ENCODE measurements around the gene RUNX1.
"Not testable (repeated sequence)": the region's sequence is repeated elsewhere in the genome, so short reads cannot be mapped to it uniquely, and the experiment has no call there.

RUNX1 gene

GRCh38 chr21:34805157-34805556 lies 243.9 kb downstream of the RUNX1 start:
- no peak for DNase-seq (ENCODE audit: low read depth)

GRCh38 chr21:34804584-34804983 lies 244.5 kb downstream of the RUNX1 start:
- DNase-seq (ENCODE audit: low read depth): not testable (repeated sequence)

DNA sequence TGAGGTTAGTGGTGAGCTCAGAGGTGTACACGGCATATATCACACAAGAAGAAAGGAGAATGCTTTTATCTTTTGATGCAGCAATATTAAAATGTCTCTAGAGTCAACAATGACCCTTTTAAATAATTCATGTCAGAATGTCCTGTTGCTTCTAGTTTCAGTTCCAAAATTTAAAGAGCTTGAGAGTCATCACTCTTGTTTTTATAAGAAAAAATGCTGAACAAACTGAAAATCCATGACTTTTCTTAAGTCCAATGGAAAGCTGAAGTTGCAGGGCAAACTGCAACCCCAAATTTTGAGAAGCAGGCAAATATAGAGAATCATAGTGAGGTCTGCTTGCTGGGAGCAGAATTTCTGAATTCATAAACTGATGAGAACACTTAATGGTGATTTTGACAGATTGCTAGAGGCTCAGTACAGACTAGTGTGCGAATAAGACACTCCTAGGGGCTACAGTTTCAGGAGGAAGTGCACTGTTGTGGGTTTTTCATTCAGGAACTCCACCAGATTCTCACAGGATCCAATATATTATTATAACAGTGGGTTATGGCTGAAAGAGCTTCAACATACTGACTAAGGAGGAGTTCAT lies 245.2 kb downstream of the RUNX1 start:
- no peak for DNase-seq (ENCODE audit: low read depth)

DNA sequence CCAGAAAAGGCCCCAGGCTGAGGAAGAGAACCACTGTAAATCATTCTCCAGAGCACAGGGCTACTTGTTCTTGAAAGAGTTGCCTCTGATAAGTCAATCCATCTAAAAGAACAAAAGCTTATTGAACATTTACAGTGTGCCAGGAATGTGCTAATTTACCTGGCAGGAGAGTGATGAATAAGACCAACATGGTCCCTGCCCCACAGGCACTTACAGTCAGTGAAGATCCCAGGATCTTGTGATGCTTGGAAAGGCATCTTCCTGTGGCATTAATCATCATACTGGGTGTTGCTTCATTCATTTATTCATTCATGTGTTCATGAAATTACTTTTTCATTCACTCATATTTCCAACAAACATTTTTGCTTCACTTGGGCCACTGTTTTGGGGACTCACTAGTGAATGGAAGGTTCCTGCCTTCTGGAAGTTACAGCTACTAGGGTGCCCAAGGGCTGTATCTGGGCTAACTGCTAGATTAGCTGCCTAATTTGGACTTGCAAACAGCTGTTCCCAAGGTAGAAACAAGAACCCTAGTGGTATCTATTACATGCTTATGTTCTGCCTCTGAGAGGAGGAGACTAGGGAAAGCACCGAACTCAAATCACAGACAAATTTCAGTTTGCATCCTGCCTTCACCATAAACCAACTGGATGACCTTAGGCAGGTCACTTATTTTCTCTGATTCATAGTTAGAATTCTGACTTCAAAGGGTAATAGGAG lies 246.8 kb downstream of the RUNX1 start:
- DNase-seq (ENCODE audit: low read depth): no peak

GRCh38 chr21:34801519-34802132 lies 247.5 kb downstream of the RUNX1 start:
- DNase-seq (ENCODE audit: low read depth): no peak

DNA sequence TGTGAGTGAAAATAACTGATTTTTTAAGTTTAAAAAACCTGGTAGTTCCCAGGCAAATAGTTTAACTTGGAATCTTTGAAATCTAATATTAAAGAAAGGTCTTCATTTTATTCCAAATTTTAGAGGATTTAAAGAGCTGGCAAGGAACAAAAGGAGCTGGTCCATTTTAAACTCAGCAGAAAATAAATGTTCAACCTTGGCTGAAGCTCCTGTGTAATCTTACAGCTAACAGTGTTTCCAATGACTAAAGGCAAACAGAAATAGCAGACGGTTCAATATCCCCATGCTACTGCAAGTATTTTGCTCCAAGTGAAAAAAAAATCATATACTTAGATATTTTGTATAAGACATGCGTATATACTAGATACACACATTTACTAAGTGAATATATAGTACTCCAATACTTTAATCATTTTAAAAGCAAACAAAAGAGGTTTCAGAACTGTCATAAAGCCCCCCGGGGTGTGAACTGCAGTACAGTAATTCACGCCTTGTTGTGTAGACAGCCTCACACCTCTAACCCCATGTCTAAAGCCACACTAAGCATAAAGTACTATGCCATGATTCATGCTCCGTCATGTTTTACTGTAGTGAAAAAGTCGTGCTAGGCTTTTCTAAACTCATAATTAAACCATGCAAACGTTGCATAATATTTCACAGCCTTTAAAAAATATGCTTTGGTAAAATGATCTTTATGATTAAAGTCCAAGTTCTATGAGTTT lies 248.1 kb downstream of the RUNX1 start:
- DNase-seq (ENCODE audit: low read depth): no peak

GRCh38 chr21:34799092-34799491 lies 250.0 kb downstream of the RUNX1 start:
- no peak for DNase-seq (ENCODE audit: low read depth)

- DNase-seq (ENCODE audit: low read depth): no peak
Measured at GRCh38 chr21:34797921-34798535, 251.1 kb downstream of the RUNX1 start.

DNA sequence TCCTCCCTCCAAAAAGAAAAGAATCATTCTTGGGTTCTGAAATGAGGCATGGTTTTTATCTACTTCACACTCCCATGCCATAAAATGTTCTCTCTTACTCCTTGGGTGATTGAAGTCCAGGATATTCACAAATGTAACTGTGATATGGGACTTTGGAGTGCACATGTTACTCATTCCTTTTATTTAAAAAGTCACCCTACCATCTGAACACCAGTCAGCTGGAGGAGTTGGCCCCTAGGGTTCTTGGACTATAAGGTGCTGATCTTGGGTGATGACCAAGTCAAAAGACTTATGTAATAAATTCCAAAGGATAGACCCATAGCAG lies 251.9 kb downstream of the RUNX1 start:
- DNase-seq (ENCODE audit: low read depth): no peak

GRCh38 chr21:34796518-34797200 lies 252.4 kb downstream of the RUNX1 start:
- DNase-seq (ENCODE audit: low read depth): no peak

GRCh38 chr21:34795548-34796180 lies 253.4 kb downstream of the RUNX1 start:
- DNase-seq (ENCODE audit: low read depth): no peak

GRCh38 chr21:34795175-34795547 lies 253.9 kb downstream of the RUNX1 start:
- no peak for DNase-seq (ENCODE audit: low read depth)

DNA sequence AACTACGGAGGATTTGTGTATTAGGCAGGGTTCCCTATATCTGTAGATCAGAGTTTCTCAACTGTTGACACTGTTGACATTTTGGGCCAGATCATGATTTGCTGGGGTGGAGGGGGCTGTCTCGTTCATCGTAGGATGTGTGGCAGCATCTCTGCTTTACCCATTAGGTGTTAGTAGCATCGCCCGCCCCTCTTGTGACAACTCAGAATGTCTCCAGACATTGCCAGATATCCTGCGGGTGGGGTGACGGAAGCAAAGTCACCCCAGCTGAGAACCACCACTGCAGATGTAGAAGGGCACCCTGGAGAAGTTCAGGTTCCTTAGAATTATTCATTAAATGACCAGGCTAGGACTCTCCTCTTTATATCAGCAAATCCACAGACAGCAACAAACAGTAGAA lies 254.4 kb downstream of the RUNX1 start:
- DNase-seq (ENCODE audit: low read depth): no peak

DNA sequence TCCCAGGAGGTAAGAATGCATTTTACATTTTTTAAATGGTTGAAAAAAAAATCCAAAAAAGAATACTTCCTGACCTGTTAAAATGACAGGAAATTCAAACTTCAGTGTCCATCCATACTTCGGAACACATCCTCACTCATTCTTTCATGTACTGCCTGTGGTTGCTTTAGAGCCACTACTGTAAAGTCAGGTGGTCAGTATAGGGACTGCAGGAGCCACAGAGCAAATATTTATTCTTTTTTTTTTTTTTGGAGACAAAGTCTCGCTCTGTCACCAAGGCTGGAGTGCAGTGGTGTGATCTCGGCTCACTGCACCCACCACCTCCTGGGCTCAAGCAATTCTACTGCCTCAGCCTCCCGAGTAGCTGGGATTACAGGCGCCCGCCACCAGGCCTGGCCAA lies 255.6 kb downstream of the RUNX1 start:
- DNase-seq (ENCODE audit: low read depth): no peak

- DNase-seq (ENCODE audit: low read depth): no peak
Measured at GRCh38 chr21:34792504-34793089, 256.5 kb downstream of the RUNX1 start.

- DNase-seq (ENCODE audit: low read depth): no peak
Measured at GRCh38 chr21:34791776-34792503, 257.2 kb downstream of the RUNX1 start.

DNA sequence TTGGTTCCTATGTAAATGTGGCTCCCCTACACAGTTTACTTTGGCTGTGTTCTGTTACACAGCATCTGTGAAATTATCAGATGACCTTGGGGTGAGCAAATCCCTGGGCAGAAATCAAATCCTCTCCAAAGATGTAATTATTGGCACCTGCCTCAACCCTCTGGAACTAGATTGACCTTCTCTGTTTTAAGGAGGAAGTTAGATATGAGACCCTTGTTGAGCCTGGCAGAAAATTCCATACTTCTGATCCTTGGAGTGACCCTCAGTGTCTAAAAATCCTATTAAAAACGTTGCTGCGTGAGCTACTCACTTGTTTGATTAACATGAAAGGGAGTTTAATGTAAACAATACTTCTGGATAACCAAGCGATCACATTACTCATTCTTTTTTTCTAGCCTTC lies 258.3 kb downstream of the RUNX1 start:
- DNase-seq (ENCODE audit: low read depth): no peak

GRCh38 chr21:34790341-34790740 lies 258.8 kb downstream of the RUNX1 start:
- DNase-seq (ENCODE audit: low read depth): no peak

GRCh38 chr21:34788879-34789278 lies 260.2 kb downstream of the RUNX1 start:
- no peak for DNase-seq (ENCODE audit: low read depth)

DNA sequence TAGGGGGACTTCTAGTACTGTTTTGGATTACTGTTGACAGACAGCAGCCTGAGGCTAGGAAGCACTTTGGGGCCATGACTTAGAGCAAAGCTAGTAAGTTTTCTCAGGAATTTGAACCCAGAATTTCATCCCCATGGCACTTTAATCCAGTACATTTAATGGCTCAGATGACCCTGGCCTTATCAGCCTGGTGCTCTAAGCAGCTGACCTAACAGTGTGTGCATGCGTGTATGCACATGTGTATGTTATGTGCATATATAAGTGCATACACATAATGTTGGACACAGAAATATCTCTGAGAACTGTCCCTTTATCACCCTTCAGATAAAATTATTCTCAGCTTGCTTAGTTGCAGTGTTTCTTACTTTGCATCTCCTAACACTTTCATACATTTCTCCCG lies 265.3 kb downstream of the RUNX1 start:
- DNase-seq (ENCODE audit: low read depth): no peak
